Endothelial cell of umbilical vein (primary cell): Measurements from ENCODE around the gene CDC42EP3.

Source experiments
- CTCF ChIP-seq, 2 donors: IDR thresholded peaks; 1 replicate in 1 of 2; 2 replicates in 1 of 2; pipeline ENCODE4 v1.5.1; 2011; ENCODE audit warnings: low read length in 2 of 2, mild to moderate bottlenecking in 2 of 2, moderate library complexity in 2 of 2, control low read depth in 1 of 2, inconsistent platforms in 1 of 2, low read depth in 1 of 2; ENCODE audit not compliant: insufficient read depth in 1 of 2; ENCODE audit errors: extremely low read depth in 1 of 2
- EZH2 ChIP-seq: IDR thresholded peaks from 2 replicates; pipeline ENCODE4 v1.6.1; 2012; ENCODE audit warnings: borderline replicate concordance, low read depth, mild to moderate bottlenecking, moderate library complexity, low read length, inconsistent platforms; ENCODE audit not compliant: severe bottlenecking
- JUN ChIP-seq: IDR thresholded peaks from 2 replicates; pipeline ENCODE4 v1.6.1; 2011; ENCODE audit warnings: borderline replicate concordance, low read depth; ENCODE audit not compliant: insufficient read length, insufficient read depth
- MYC ChIP-seq: IDR thresholded peaks from one replicate; pipeline ENCODE4 v1.6.1; 2011; ENCODE audit warnings: mild to moderate bottlenecking, low read depth, low read length
- POLR2A ChIP-seq: IDR thresholded peaks from 2 replicates; pipeline ENCODE4 v1.6.1; 2012; ENCODE audit warnings: low read depth, mild to moderate bottlenecking, control low read depth, low read length
- POLR2AphosphoS5 ChIP-seq: IDR thresholded peaks from 2 replicates; pipeline ENCODE4 v1.6.1; 2012; ENCODE audit warnings: low read depth, mild to moderate bottlenecking, control low read depth, low read length, moderate library complexity; ENCODE audit not compliant: insufficient read depth
- TF ChIP-seq, protein P1 (sequence below): IDR thresholded peaks from 2 replicates; pipeline ENCODE4 v1.6.1; 2011; ENCODE audit not compliant: insufficient read depth, insufficient read length

- TF ChIP-seq CTCF (IDR thresholded peaks at IDR 0.05; ENCODE audit: extremely low read depth in 1 of 2, insufficient read depth in 1 of 2, low read depth in 1 of 2, low read length in 2 of 2) (no peak), POLR2AphosphoS5 (no peak), MYC (no peak), EZH2 (no peak), POLR2A (no peak), JUN (peak; percentile 98)
- TF ChIP-seq, protein P1, sequence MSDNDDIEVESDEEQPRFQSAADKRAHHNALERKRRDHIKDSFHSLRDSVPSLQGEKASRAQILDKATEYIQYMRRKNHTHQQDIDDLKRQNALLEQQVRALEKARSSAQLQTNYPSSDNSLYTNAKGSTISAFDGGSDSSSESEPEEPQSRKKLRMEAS = no peak
Observed at GRCh38 chr2:37676274-37676673, 4.8 kb upstream of the CDC42EP3 start.
